Stomach smooth muscle (tissue), 2 donors: ENCODE results near the gene PTPRM.

ENCODE experiments used
- H3K27ac ChIP-seq: one replicate; pipeline ENCODE4 v1.7.0; 2013; ENCODE audit warnings: mild to moderate bottlenecking, low read length, inconsistent platforms
- H3K27me3 ChIP-seq, 2 donors: one replicate each; pipeline ENCODE4 v1.7.0; 2013; ENCODE audit warnings: low read length in 2 of 2; ENCODE audit not compliant: insufficient read depth in 2 of 2, control insufficient read depth in 1 of 2
- H3K36me3 ChIP-seq, 2 donors: one replicate each; pipeline ENCODE4 v1.7.0; 2013; ENCODE audit warnings: low read length in 2 of 2; ENCODE audit not compliant: control insufficient read depth in 2 of 2, insufficient read depth in 2 of 2
- H3K4me1 ChIP-seq: one replicate; pipeline ENCODE4 v1.7.0; 2013; ENCODE audit warnings: low read length; ENCODE audit not compliant: control insufficient read depth, insufficient read depth
- H3K4me3 ChIP-seq, 2 donors: one replicate each; pipeline ENCODE4 v1.7.0; 2013; ENCODE audit warnings: low read length in 2 of 2
- H3K9ac ChIP-seq, 2 donors: one replicate each; pipeline ENCODE4 v1.7.0; 2013; ENCODE audit warnings: low read length in 2 of 2, mild to moderate bottlenecking in 1 of 2
- H3K9me3 ChIP-seq, 2 donors: one replicate each; pipeline ENCODE4 v1.7.0; 2013; ENCODE audit warnings: low read length in 2 of 2; ENCODE audit not compliant: control insufficient read depth in 2 of 2
- donor health status: healthy.
- donor health status: Pancreatic carcinoma.

The PTPRM gene

DNA sequence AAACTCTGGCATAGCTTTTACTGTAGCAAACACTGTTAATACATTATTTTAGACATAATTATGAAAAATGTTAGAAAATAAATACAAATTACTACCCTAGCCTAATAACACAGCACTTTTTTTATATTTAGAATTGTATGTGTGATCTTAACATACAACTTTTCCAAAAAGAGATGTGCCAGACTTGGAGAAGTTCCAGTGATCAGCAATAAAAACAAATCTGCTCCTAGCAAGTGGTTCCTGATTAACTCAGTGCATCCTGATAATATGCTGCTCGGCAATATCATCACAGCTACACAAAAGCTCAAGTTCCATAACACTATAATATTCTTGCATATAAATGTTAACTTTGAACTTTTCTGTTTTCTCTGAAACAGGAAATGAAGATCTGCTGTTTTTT lies 22.4 kb upstream of the PTPRM start:
- H3K4me3 ChIP-seq = no peak overlapping the region
- H3K4me1 ChIP-seq = no peaks in the 10 kb centered on the region
- H3K36me3 ChIP-seq = no peaks in the 10 kb centered on the region
- H3K27me3 ChIP-seq = no peaks in the 10 kb centered on the region
- no peaks in the 10 kb centered on the region for H3K9me3 ChIP-seq
- no peak overlapping the region for H3K9ac ChIP-seq
- no peak overlapping the region for H3K27ac ChIP-seq

- Histone ChIP-seq H3K36me3 (no peaks in the 10 kb centered on the region), H3K9ac (no peak overlapping the region), H3K27me3 (no peaks in the 10 kb centered on the region), H3K4me1 (no peaks in the 10 kb centered on the region), H3K9me3 (no peaks in the 10 kb centered on the region), H3K27ac (no peak overlapping the region), H3K4me3 (no peak overlapping the region)
These were observed 21.4 kb upstream of the PTPRM start for GRCh38 chr18:7545734-7546133.

GRCh38 chr18:7548221-7548620 lies 18.9 kb upstream of the PTPRM start:
- H3K9ac ChIP-seq = no peak overlapping the region
- no peaks in the 10 kb centered on the region for H3K4me1 ChIP-seq
- H3K9me3 ChIP-seq = no peaks in the 10 kb centered on the region
- H3K36me3 ChIP-seq = no peaks in the 10 kb centered on the region
- H3K27me3 ChIP-seq = no peaks in the 10 kb centered on the region
- no peak overlapping the region for H3K4me3 ChIP-seq
- H3K27ac ChIP-seq = no peak overlapping the region

GRCh38 chr18:7548721-7549120 lies 18.4 kb upstream of the PTPRM start:
- Histone ChIP-seq H3K9ac (no peak overlapping the region), H3K27me3 (no peaks in the 10 kb centered on the region), H3K4me1 (no peaks in the 10 kb centered on the region), H3K36me3 (no peaks in the 10 kb centered on the region), H3K4me3 (no peak overlapping the region), H3K9me3 (no peaks in the 10 kb centered on the region), H3K27ac (no peak overlapping the region)

DNA sequence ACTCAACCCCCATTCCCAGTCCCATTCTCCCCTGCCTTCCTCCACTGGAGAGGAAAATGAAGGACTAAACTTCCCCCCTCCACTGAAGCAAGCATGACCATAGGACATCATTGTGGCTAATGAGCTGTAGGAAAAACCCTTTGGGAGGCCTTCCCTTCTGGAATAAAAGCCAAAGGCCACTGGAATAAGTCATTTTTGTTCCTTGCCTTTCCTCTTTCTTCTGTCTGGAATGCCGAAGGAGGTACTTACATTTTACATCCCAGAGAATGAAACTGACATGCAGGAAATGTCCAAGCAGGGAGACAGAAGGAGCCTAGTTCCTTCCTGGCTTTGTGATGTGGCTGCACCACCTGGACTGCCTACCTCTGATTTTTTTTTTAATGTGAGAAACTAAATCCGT lies 9.1 kb upstream of the PTPRM start:
- Histone ChIP-seq H3K4me3 (no peak overlapping the region), H3K9ac (no peak overlapping the region), H3K4me1 (no peaks in the 10 kb centered on the region), H3K27ac (no peak overlapping the region), H3K27me3 (no peaks in the 10 kb centered on the region), H3K36me3 (no peaks in the 10 kb centered on the region), H3K9me3 (no peaks in the 10 kb centered on the region)

GRCh38 chr18:7558769-7559168 lies 8.3 kb upstream of the PTPRM start:
- Histone ChIP-seq H3K27me3 (no peaks in the 10 kb centered on the region), H3K4me3 (no peak overlapping the region), H3K36me3 (no peaks in the 10 kb centered on the region), H3K9ac (no peak overlapping the region), H3K9me3 (no peaks in the 10 kb centered on the region), H3K4me1 (no peaks in the 10 kb centered on the region), H3K27ac (no peak overlapping the region)

- Histone ChIP-seq H3K27me3 (no peaks in the 10 kb centered on the region), H3K9ac (no peak overlapping the region), H3K9me3 (no peaks in the 10 kb centered on the region), H3K4me3 (no peak overlapping the region), H3K36me3 (no peaks in the 10 kb centered on the region), H3K27ac (no peak overlapping the region), H3K4me1 (no peaks in the 10 kb centered on the region)
These were observed 7.3 kb upstream of the PTPRM start for GRCh38 chr18:7559709-7560319.

GRCh38 chr18:7561909-7562460 lies 5.1 kb upstream of the PTPRM start:
- Histone ChIP-seq H3K27ac (no peak overlapping the region), H3K4me1 (peaks cover 9% of the 10 kb centered on the region), H3K9me3 (no peaks in the 10 kb centered on the region), H3K4me3 (no peak overlapping the region), H3K27me3 (no peaks in the 10 kb centered on the region), H3K9ac (no peak overlapping the region), H3K36me3 (no peaks in the 10 kb centered on the region)

GRCh38 chr18:7562491-7562890 lies 4.6 kb upstream of the PTPRM start:
- no peaks in the 10 kb centered on the region for H3K9me3 ChIP-seq
- H3K36me3 ChIP-seq = no peaks in the 10 kb centered on the region
- no peak overlapping the region for H3K9ac ChIP-seq
- no peaks in the 10 kb centered on the region for H3K27me3 ChIP-seq
- H3K27ac ChIP-seq = no peak overlapping the region
- no peak overlapping the region for H3K4me3 ChIP-seq
- H3K4me1 ChIP-seq = peaks cover 9% of the 10 kb centered on the region

DNA sequence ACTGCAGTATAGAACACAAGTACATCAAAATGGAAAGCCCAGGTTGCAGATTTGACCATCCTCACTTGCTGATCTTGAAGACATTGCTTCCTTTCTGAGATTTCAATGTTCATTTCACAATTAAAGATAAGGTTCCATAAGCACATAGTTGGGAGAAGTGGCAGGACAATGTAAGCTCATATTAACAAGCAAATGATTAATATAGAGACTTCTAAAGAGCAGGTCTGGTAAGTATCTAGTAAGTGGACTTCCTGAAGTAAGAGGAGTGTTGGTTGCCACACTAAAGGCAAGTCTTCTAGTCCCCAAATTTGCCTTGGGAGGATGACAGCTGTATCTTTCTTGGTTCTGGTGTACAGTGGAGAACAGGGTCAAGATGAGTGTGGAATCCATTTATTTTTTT lies 1.4 kb upstream of the PTPRM start:
- H3K9ac ChIP-seq = peak overlapping the region; percentile 22 to 81
- peak overlapping the region; percentile 63 to 83 for H3K4me3 ChIP-seq
- H3K4me1 ChIP-seq = peaks cover 10% of the 10 kb centered on the region

DNA sequence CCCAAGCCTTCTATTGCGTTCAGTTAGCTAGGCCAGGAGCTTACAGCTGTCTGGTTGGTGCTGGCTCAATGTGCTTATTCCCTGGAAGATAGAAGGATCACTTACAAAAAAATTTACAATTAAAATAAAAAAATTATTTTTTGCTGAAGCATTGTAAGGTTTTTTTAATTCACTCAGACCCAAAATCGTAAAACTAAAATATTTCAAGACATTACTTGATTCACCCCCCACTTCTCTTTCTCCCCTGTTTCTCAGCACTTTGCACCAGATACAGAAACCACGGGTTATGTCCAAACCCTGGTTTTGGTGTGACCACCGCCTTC lies 911 bp upstream of the PTPRM start:
- peak overlapping the region; percentile 90 for H3K27ac ChIP-seq
- H3K9me3 ChIP-seq = no peaks in the 10 kb centered on the region
- H3K4me1 ChIP-seq = peaks cover 11% of the 10 kb centered on the region

More for the DNA sequence above, 1.4 kb upstream of the PTPRM start:
- no peaks in the 10 kb centered on the region for H3K9me3 ChIP-seq
- H3K27me3 ChIP-seq = no peaks in the 10 kb centered on the region
- peak overlapping the region; percentile 90 for H3K27ac ChIP-seq
- no peaks in the 10 kb centered on the region for H3K36me3 ChIP-seq

More for the DNA sequence above, 911 bp upstream of the PTPRM start:
- no peaks in the 10 kb centered on the region for H3K36me3 ChIP-seq
- peak overlapping the region; percentile 80 to 81 for H3K9ac ChIP-seq
- H3K4me3 ChIP-seq = peak overlapping the region; percentile 63 to 83
- no peaks in the 10 kb centered on the region for H3K27me3 ChIP-seq
